Stimulated activated CD8-positive, alpha-beta memory T cell treated with anti-CD3 and anti-CD28 coated beads, Interleukin-4, amount 100 ng/mL, for 1 hour (primary cell): Measurements from ENCODE around the gene IL17RD.

Experiments used
- DNase-seq, 2 donors: peaks; one replicate each; pipeline ENCODE4 v3.0.0-alpha.2; 2020; ENCODE audit warnings: low read depth in 2 of 2, low spot score in 1 of 2

Gene IL17RD

DNA sequence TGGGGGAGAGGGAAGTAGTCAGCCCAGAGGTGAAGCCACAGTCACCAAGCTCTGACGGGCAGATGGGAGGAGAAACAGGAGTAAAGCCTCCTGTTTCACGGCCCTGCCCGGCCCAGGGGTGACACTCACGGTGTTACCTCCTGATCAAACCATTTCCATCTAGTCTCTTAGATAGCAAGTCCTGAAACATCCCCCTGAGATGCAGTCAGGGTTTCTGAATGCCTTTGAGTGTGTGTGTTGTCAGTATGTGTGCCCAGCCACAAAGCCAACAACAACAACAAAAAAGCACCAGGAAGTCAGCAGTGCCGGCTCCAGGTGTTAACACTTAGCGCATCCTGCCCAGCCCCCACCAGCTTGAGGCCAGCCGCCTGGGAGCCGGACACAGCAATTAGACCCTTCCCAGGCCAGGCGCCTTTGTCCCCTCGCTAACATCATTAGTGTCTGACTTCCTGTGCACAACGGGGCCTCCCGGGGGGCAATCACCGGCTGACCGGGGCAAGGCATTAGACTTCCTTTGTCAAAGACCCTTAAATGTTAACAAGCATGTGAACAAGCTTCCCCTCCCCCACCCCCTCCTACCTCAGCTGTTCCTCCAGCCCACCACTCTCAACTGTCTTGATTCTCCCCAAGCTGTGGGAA lies 34.5 kb downstream of the IL17RD start:
- no peak for DNase-seq

DNA sequence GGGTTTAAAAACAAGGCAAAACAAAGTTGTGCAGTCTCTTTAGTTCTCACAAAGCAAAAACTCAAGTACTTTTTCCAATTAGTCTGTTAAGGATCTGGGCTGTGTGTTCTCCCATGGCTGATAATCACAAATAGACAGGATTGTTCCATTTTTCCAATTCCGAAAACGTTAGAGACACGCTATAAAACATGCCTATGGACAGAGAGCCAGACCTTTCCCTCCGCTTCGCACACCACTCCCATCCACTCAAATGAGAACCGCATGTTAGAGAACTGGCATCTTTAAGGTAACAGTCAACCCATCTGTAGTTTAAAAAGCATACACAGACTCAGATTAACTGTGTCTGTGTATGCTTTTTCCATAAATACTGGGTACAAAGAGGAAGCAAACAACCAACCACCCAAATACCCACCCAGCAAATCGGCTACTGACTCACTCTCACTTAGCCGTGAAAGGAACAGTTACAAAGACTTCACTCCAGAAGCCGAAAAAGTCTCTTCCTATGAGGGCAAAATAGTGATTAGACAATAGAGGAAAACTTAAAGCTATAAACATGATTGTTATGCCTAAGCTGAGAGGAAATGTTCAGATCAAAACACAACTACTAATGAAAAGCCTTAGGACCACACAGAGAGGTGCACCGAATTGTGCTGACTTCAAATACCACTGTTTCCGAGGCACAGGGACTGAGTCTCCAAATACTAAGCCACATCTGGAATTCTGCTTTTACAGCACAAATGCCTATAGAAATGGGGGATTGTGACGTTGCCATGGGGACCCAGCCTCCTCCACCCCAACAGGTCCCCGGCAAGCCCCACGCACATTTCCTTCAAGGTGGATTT lies 36.1 kb downstream of the IL17RD start:
- no peak for DNase-seq

DNA sequence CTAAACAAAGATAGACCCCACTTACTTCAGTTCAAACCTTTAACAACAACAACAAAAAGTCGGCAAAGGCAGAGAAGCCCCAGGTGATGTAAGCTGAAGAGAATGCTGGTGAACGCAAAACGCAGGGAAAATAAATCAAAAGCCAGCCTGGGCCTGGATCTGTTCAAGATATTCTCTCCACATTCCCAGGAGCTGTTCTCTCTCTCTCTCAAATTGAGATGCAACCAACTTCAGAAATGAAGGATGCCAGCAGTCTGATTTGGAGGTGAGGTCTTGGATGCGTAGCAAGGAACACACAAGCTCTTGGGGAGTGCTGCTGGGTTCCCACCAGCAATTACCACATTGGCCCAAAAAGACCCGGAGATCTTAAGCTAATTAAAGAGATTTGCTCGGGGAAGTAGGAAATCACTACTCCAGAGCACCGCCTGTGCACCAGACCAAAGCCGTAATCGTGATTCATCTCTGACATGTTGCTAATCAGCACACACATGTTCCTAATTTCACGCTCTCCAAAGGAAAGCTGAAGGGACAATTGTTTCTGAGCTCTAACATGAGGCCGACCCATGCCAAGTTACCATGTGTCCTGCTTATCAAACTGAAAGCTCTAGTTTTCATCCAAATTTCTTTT lies 37.1 kb downstream of the IL17RD start:
- no peak for DNase-seq

DNA sequence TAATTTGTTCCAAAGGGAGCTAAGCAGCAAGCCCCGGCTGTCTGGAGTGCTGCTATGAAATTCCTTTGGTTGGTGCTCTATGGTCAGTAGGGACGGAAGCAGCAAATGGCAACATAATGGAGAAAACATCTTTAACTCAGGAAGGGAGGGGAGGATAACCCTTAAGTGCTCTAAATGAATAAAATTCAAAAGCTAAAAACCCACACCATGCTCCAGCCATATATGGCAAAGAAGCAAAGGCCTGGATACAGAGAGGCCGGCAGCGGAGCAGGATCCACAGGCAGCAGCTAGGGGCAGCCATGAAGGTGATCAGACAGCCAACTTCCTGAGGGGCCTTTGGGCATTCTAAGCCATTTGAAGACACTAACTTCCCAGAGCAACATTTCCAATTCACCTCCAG lies 38.9 kb downstream of the IL17RD start:
- DNase-seq = no peak

DNA sequence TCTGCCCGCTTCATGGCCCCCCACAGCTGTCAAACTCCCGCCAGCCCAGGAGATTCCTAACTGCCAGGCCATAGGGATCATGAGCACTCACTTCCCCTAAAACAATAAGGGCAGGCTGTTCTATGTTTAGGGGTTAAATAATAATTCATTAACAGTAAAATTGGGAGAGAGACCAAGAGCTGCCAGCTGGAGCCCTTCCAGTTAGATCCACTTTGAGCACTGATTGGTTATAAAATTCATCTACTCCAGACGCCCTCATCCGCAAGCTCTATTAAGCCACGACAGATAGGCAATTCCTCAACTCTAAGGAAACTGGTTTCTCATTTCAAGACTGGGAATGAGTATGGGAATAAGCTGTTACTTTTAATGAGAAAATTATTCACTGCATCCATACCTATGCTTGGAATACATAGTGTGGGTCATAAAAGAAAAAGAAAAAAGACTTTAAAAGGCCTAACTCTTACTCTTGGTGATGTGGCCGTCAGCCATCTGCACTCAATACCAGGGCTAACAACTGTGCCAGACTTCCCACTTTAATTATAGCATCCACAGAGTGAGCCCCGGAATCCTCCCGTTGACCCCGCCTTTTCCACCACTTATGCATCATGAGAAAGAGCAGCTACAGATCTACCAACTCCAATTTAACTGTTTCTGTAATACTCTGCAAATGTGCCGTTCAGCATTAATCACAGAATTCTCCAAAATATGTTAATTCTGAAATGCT lies 44.5 kb downstream of the IL17RD start:
- no peak for DNase-seq

DNA sequence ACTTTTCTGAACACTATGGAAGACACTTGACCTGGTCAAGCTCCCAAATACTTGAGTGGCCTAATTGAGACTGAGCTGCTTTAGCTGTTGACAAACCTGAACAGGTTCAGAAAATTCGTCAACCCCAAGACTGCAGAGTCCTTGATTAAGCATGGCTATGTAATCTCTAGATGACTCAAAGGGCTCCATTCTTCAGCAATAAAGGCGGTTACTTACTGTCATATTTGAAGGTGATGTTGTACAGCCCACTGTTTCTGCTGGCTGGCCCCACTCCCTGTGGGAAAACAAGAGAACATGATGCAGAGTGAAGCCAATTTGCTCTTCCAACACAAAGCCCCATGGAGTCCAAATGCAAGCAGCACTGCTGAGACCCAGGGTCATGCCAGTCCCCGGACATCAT lies 45.1 kb downstream of the IL17RD start:
- DNase-seq = no peak

DNA sequence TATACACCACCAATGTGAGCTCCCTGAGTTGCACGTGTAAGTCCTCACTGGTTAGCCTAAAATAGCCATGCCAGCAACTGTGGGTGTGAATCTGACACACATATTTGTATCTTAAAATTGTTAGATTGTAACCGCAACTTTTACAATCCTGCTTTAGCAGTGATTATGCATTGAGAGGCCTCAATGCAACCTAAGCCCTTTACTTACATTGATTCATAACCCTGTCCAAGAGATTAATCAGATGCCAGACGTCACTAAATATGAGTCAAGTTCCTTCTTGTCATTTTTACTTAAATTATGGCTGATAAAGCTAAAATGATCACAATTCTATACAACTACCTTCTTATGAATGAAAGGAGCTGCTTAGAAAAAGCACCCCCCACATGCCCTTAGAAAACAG lies 46.9 kb downstream of the IL17RD start:
- DNase-seq = no peak

DNA sequence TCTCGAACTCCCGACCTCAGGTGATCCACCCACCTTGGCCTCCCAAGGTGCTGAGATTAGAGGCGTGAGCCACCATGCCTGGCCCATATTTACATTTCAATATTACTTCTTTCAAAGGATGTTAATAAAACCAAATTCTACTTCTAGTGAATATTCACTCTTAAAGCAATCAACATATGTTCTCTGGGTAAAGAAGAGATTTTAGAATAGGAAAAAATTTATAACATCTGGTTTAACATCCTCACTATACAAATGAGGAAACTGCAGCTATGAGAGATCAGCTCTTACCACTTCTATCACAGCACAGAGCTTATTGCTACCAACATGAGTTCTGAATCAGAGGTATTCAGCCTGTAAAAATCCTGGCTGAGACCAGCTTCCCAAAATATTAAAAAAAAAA lies 48.7 kb downstream of the IL17RD start:
- no peak for DNase-seq

DNA sequence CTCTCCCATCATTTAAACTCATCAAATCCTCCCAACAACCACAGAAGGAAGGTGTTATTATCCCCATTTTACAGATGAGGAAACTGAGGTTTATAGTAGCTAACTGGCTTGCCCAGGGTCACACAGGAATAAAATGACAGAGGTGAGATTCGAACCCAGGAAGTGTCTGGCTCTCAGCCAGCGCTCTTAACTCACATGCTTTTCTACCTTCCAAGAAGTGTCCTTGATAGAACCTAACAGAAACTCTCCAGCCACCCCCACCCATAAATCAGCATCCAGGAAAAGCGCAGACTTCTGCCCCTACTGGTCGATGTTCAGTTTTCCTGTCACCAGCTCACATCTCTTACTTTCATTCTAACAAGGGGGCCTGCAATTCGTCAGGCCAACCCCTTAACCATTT lies 52.9 kb downstream of the IL17RD start:
- no peak for DNase-seq

DNA sequence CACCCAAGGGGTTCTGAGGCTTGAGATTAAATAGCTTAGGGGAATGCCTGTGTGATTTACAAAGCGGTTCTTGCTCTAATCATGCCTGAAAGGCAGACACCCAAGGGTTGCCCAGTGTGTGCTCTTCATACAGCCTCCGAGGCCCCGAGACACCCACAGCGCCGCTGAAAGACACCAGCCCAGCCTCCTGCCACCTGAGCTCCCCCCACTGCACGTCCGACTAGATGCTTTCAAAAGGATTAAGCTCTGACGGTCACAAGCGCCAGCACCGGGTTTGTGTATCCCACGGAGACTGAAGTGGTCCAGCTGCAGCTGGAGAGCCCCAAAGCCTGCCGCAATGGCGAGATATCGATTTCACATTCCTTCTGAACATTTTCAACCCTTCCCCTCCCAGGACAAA lies 54.4 kb downstream of the IL17RD start:
- DNase-seq = no peak

DNA sequence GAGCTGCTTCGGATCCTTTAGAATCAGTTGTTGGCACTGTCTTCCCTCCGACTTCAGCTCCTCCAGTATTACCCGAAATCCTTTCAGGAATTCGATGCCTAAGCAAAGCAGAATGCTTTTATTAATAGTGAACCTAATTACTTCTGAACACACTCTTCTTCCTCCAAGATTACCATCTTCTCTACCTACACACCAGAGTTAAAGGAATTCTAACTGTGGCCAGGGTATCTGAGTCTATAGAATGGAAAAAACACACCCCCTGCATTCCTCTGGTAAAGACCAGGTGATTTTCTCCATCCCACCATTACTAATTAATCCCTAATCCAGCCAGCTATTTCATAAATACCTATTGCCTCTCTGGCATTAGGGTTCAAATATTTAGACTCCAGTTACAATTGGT lies 54.9 kb downstream of the IL17RD start:
- no peak for DNase-seq

DNA sequence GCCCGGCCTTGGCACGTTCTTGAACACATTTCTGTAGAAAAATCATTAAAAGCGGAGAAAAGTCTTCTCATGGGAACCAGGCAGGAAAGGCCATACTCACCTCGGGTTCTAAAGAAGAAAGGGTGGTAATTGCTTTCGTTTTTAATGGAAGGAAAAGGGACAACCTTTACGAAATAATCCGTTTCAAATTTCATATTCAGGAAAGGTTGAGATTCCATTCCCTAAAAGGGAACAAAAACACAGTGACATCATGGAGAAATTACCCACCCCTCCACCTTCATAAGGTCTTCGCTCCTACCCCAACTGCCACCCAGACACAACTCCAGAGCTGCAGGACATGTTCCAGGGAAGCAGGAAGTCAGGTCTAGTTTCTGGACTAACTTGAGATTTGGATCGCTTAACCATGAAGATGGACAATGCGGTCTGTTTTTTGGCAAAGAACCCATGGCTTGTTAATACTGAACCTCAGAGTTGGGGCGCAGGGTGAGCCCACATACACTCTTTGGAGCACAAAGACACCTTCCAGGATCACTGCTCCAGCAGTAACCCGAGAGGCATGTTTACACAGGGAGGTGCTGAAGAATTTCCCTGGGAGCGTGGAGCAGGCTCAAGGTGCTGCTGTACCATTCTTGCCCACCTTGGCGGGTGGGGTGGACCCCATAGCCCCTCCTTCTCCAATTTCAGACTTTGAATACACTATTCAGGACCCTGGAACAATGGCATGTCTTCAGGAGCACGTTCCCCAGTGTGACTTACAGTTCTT lies 55.5 kb downstream of the IL17RD start:
- DNase-seq = no peak

DNA sequence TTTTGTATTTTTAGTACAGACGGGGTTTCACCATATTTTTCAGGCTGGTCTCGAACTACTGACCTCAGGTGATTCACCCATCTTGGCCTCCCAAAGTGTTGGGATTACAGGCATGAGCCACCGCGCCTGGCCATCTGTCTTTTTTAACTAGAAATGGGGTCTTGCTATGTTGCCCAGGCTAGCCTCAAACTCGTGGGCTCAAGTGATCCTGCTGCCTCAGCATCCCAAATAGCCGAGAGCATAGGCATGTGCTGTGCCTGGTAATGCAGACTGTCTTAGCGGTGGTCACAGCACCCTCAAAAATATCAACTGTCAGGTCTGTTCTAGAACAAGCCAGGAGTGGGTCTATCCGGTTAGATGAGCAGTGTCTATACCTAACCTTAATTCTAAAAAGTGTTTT lies 56.5 kb downstream of the IL17RD start:
- DNase-seq = no peak

DNA sequence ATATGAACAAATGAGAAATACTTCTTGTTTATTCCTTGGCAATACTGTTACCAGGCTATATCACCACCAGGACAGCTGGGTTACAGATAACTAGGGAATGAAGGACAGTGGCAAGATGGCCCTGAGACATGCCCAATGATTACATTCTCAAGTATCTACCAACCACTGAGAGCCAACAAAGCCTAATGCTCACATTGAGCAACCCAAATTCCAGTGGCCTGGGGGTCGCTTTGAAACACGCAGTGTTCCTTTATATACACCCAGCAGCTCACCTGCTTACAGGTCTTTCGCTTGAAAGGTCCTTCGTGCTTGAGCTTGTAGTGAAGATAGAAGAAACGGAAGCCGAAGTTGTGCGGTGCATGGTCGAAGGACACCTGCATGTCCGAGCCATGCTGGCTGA lies 59.6 kb downstream of the IL17RD start:
- DNase-seq = no peak

DNA sequence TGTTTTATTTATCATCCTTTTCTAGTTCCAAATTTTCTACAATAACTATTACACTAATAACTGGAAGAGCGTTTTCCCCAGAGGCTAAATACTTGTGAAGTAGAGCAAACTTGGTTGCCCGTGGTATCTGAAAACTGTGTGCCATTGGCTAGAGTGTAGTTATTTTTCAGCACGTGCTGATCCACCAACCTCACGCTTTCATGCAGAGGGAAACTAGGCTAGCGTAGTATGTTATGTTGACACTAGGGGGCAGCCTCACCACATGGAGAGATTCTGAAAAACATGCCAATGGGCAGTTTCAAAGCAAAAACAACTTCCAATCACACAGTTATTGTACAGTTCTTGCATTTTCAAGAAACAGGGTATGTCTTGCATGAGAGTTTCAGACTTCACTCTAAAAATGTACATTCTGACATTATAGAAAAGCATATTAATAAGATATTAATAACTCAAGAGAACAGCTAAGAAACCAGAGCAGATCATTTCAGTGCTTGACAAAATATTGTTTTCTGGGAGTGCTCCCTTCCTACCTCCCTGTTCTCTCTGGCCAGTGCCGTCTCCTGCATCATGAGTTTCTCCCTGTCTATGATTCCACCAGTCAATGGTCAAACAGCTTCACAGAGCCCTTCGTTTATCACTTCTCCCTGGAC lies 65.0 kb downstream of the IL17RD start:
- DNase-seq = peak in 1 of 2 donors; percentile 25

DNA sequence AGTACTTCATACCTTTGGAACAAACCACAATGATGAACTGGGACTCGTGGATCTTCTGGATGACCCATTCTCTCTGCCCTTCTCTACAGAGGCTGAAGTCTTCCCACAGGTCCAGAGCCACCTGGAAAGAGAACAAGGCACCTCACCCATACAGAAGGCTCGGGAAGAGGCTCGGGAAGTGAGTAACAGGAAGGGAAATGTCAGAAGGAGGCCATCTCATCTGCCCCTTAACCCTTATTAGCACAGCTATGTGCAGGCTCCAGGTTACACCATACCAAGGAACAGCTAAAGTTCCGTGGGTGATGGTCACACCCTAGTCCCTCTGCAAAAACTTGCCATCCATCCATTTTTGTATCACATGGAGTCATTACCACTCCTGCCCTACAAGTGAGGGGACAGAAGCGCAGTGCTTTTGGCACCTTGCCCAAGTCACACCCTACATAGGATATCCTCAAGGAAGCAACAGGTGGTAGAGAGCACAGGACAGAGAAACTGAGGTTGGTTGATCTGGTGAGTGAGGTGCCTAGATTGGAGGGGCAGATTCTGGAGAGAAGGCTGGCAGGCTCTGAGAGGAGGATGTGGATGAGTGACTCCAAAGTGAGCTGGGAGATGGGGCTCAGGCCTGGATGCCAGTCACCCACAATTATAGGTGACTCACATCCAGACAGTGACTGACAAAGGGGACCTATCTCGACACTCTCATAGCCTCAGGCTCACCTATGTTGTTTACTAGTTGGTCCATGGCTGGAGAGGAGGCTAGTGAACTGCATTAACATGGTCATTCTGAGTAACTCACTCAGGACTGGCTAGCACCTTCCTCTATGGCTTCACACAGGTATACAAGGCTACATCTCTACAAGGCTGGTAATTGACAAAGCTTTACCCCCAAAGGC lies 66.5 kb downstream of the IL17RD start:
- no peak for DNase-seq

DNA sequence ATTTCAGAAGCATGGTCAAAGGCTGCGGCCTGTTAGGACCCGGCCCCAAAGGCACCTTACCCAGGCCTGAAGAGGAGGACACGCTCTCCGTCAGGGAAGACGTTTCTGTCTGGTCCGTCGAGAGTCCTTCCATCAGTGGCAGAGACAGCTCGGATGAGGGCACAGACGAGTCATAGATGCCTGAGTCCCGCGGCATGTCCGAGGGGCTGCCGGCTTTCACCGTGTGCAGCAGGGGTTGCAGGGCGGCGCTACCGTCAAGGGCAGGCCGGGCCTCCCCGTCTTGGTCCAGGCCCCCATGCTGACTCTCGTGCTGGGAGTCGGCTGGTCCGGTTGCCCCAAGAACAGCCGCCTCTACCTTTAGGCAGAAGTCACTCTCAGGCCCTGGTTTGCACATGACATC lies 67.6 kb downstream of the IL17RD start:
- no peak for DNase-seq

DNA sequence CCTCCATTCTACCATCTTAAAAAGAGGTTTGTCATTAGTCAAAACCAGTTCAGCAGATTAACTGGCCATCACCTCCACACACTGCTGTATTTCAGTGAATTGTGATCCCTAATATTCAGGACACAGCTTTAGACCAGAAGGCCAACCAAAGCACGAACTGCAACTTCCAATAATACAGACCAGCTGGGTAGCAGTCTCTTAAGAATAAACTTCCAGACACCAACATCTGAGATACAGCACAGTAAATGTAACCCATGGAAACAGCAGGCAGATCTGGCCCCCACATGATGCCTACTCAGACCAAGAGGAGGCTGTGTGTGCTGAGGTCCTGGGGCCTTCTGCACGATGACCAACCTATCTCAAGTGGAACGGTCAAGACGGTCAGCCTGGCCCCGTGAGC lies 69.8 kb downstream of the IL17RD start:
- DNase-seq = no peak

DNA sequence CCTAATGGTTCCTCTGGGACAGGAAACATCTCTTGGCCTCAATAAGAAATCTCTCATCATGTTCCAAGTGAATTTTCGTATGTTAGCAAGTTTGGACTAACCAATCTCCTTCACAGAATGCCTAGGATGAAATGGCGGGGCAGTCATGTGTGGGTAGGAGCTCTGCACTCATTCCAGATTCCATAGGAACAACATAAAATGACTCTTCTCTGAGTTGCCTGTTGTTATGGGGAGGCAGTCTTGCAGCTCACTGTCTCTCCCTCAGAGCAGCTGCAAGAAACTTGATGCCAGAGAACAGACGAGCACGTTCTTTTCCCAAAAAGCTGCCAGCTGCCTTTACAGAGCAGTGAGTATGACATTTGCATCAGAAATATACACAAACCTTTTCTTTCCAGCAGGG lies 70.6 kb downstream of the IL17RD start:
- no peak for DNase-seq
